GM15510 (cell line): ENCODE results near the gene VWA1.

Experiments used
- POLR2A ChIP-seq: IDR thresholded peaks from 3 replicates; pipeline ENCODE4 v1.6.1; 2011; ENCODE audit warnings: borderline replicate concordance; ENCODE audit not compliant: insufficient read length; ENCODE audit errors: extremely low read depth

Gene VWA1

GRCh38 chr1:1419813-1420653, 15.5 kb upstream of the VWA1 start:
- no peak for TF ChIP-seq POLR2A

- TF ChIP-seq POLR2A = no peak
Measured at GRCh38 chr1:1420654-1421141, 14.8 kb upstream of the VWA1 start.

- TF ChIP-seq POLR2A = no peak
Measured at GRCh38 chr1:1421147-1421906, 14.2 kb upstream of the VWA1 start, which contains the start of gene ANKRD65. Gene ANKRD65, minus strand, starts transcription at chr1:1421276. Its CDS starts 271 bp downstream, at chr1:1421005.

GRCh38 chr1:1421907-1422464, 13.5 kb upstream of the VWA1 start:
- no peak for TF ChIP-seq POLR2A

- TF ChIP-seq POLR2A = no peak
Measured at GRCh38 chr1:1422465-1423244, 12.8 kb upstream of the VWA1 start.

- no peak for TF ChIP-seq POLR2A
Measured at GRCh38 chr1:1423245-1423597, 12.3 kb upstream of the VWA1 start.

- TF ChIP-seq POLR2A = no peak
Measured at GRCh38 chr1:1424707-1425106, 10.8 kb upstream of the VWA1 start.

GRCh38 chr1:1425426-1425752, 10.1 kb upstream of the VWA1 start:
- no peak for TF ChIP-seq POLR2A

- TF ChIP-seq POLR2A = no peak
Measured at GRCh38 chr1:1425753-1426495, 9.6 kb upstream of the VWA1 start.

GRCh38 chr1:1426496-1427105, 8.9 kb upstream of the VWA1 start:
- no peak for TF ChIP-seq POLR2A

GRCh38 chr1:1427106-1427819, 8.2 kb upstream of the VWA1 start:
- TF ChIP-seq POLR2A = no peak

- no peak for TF ChIP-seq POLR2A
Measured at GRCh38 chr1:1427820-1428148, 7.7 kb upstream of the VWA1 start.

GRCh38 chr1:1428174-1428573, 7.3 kb upstream of the VWA1 start:
- TF ChIP-seq POLR2A = no peak
